IPS-NIHi7 (cell line): ENCODE measurements around the gene MYO18A.
"Not testable (repeated sequence)": the region's sequence is repeated elsewhere in the genome, so short reads cannot be mapped to it uniquely, and the experiment has no call there.

Experiments used
- DNase-seq: peaks from one replicate; pipeline ENCODE4 v3.0.0; 2012; ENCODE audit warnings: mixed read lengths; ENCODE audit errors: extremely low spot score

The MYO18A gene

DNA sequence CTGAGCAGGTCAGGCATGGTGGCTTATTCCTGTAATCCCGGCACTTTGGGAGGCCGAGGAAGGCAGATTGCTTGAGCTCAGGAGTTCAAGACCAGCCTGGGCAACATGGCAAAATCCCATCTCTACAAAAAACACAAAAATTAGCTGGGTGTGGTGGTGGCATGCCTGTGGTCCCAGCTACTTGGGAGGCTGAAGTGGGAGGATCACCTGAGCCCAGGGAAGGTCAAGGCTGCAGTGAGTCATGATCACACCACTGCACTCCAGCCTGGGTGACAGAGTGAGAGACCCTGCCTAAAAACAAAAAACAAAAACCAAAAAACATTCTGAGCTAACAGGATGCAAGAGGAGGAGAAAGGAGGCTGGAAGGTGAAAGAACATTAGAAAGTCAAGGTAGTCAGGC lies 33.0 kb downstream of the MYO18A start:
- DNase-seq: not testable (repeated sequence)

DNA sequence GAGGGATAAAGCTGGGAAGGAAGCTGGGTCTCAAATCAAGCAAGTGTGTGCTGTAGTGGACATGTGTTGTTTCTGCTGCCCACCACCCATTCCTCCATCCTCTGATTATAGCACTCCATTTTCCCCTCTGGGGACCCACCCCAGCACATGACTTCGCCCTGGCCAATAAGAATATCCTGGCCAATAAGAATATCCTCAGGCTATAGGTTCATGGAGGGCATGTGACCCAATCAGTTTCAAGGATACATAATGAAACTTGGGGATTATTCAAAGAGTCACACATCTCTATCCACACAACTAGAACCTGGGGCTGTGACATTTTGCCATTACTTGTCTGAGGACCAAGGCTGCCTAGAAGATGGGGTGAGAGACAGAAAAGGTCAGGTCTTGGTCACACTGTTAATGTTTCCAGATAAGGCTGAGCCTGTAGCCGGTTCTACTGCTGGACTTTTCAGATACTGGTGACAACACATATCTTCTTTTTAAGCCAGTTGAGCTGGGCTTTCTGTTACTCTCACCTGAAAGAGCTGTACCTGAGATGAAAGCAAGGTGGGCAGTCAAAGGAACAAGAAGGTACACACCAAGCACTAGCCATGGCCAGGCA lies 33.7 kb downstream of the MYO18A start:
- no peak for DNase-seq

DNA sequence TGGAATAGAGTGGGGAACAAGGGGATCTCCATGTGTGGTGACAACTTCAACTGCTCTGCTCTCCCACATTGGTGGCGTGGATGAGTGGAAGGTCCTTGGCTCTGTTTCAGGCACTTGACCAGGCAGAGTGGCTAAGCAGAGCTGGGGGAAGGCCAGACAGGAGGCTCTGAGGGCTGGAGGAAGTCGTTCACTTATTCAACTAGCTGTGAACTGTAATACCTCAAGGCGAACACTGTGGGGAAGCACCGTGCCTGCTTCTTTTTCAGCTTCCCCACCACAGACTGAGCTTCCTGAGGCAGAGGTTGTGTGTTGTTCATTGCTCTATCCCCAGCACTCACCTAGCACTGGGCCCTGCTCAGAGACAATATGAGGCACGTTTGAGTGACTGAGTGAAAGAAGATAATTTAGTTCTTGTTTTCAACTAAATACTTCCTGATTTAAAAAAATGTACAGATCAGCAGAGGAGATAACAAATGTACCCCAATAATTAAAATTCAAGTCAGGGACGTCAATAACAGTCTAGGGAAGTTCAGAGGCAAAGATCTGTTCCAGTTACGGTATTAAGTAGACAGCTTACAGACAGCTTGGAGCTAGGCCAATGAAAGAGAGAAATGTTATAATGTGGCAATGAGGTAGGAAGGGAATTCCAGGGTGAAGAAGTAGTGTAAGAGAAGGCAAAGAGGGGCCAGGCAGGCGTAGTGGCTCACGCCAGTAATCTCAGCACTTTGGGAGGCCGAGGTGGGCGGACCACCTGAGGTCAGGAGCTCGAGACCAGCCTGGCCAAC lies 34.7 kb downstream of the MYO18A start:
- DNase-seq: peak; percentile 73

DNA sequence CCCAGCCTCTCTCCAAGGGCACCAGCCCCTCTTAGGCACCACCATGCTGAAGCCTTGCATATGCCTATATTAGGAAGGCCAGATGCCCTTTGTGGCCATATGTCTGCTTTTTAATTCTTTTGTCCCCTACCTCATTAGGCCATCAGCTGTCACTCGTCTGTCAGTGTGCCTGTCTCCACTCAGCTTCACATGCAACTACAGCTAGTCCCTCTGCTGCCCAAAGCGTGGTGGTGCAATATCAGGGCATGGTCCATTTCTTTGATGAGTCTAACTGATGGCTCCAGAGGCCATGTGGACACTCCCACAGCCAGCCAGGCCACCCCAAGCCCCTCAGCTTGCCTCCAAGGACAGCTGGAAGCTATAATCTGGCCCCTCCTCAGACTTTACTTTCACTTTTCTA lies 36.3 kb downstream of the MYO18A start:
- DNase-seq: no peak

DNA sequence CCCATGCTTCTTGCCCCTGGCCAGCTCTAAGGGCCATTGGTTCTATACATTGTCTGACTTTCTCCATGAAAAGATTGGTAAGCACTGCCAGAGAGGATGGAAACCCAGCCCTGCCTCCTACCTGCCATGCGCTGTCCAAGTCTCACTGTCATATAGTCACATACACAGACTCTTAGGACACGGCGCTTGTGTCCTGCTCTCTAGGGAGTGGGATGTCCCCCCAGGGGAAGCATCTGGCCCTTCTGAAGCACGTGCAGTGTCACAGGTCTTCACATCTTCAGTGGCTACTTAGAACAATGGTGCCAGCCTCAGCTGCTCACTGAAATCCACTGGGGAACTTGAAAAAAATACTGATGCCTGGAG lies 38.7 kb downstream of the MYO18A start:
- no peak for DNase-seq

DNA sequence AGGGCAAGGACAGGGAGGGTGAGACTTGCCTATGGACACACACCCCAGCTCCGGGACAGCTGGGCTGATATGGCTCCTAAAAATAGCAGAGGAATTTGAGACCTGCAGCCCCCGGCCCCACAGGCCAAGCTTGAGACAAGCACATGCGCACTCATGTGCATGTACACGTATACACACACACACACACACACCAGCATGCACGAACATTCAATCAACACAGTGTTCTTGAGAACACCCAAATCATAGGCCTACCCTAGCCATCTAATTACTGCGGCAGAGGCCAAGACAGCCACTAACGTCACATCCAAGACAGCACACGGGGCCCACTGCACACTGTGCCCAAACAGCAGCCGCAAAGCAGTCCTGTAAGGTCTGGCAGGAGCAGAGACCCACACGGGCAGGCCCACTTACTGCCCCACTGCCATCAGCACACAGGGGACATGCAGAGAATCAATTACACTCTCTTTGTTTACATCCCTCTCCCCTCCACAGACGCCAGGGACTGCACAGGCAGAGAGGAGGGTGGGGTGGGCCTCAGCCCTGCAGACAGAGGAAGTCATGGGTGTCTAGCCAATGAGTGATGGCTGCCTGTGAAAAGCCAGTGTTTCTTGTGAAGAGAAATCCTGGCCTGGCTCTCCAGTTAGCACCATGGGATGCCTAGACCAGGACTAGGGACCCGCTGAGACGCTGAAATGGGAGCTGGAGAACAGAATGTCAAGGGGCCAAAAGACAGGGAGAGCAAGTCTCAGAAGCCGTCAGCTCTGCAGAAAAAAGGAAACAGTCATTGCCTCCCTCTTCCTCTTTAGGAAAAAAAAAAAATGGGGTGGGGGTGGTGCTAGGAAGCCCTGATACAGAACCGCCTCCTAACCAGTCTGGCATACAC lies 39.3 kb downstream of the MYO18A start:
- no peak for DNase-seq

DNA sequence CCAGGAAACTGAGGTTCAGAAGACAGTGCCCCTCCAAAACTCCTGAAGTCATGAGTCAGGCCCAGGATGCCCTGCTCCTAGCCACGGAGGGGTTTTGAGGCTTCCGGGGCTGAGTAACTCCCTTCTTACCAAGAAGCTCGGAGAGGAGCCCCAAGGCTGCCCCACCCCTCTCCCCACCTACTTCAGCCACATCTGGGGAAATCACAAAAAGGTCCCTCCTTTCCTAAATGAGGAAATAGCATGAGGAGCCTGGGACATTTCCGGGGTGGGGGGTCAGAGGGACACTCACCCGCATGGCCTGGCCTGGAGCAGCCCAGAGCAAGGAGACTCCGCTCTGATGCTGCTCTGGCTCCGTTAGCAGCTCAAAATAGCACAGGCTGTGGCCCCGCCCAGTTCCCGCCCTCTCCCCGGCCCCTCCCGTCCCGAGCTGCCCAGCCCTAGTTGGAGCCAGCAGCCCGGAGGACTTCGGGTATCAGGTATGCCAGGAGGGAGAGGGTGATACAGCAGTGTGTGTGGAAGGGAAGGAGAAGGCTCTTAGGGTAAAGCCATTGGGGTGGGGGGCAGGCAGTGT lies 40.1 kb downstream of the MYO18A start:
- DNase-seq: peak; percentile 81

DNA sequence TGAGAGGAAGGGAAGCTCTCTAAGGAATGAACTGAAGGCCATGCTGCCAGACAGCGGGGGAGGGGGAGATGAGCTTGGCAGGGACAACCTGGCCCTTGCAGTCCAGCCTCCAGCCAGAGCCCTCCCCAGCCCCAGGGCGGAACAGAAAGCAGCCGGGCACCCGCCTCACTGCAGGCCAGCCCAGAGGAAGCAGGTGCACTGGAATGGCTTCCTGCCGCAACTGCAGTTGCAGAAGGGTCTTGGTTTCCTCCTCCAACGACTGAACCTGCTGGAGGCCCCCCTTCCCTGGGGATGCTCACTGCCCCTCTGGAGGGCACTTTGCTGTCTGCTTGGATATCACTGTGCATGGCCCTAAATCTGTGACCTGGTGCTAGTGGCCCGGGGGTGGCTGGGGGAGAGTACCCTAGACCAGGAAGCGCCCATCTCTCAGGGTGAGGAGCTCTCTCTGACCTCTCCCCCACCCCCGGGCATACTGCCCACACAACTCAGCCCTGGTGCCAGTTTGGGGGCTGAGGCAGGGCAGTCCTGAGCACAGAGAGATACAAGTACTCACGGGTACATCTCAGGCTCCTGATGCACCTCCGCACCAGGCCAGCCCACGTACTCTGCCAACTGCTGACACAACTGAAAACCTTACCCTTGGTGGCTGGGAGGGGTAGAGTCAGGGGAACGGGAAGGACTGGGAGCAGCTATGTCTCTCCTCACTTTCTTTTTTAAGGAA lies 41.1 kb downstream of the MYO18A start:
- no peak for DNase-seq

DNA sequence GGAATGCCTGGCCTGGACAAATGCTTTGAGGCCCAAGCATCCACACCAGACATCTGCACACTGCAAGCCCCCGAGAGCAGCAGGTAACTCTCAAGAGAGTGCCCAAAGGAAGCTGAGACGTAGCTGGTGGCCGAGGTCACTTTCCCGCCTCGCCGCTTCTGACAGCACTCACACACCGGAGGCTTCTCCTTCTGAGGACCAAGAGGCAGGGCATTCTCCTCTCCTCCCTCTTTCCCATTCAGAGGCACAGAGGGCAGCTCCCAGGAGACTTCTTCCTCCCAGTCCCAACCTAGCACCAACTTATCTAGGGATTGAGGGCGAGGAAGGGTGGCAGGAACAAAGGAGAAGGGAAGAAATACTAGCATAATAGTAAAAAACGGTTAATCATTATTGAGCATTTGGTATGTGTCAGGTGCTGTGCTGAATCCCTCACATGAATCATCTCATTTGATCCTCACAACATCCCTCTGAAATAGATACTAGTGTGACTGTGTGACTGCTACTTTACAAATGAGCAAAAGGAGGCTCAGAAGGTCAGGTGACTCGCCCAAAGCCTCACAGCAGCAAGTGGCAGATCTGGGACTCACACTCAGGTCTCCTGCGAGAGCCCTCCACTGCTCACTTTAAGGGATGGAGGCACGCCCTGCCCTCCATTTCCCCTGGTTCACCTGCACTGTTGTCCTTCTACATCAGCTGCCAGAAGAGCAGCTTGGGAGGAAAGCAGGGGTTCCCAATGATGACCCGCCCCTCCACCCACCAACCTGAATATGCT lies 41.8 kb downstream of the MYO18A start:
- DNase-seq: no peak

DNA sequence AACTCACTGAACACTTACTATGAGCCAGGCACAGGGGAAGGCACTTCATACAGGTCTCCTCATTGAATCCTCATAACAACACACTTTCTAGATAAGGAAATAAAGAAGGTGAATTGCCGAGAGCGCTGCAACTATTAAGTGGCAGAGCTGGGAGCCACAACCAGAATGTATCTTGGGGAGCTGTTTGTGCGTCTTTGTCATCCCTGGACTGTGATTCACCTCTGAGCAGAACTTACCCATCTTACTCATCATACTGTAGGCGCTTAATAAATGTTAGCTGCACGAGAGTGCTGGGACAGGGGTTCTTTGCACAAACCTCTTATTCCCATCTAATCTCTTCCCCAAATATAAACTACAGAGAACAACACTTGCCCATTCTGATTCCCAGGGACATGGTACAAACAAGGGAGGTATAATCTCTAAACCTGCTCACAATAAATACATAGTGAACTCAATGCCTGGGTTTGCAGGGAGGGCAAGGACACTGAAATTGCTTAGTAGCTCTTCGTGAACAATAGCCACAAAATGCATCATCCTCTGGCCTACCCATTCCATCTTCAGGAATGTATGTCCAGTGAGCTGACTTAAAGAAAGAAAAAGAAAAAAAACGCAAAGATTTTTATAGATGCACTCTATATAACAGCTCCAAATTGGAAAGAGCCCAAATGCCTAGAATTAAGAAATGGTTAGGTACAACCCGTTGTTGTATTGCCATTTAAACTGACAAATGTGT lies 43.0 kb downstream of the MYO18A start:
- no peak for DNase-seq

DNA sequence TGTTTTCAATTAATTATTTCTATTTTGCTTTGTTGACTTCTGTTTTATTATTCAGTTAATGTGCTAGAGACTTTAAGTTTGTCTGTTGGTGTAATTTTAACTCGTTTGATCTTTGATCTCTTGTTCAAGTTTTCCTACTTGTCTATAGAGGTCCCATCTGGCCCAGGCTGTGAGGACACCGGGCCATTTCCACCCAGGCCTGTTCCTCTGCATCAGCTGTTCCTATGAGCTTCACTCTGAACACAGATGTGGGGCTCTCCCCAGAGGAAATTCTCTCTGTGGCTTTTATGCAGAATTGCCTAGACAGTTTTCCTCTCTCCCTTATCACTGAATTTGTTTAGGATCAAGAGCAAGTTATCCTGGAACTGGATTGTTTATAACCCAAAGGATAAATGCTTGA lies 44.7 kb downstream of the MYO18A start:
- DNase-seq: no peak

DNA sequence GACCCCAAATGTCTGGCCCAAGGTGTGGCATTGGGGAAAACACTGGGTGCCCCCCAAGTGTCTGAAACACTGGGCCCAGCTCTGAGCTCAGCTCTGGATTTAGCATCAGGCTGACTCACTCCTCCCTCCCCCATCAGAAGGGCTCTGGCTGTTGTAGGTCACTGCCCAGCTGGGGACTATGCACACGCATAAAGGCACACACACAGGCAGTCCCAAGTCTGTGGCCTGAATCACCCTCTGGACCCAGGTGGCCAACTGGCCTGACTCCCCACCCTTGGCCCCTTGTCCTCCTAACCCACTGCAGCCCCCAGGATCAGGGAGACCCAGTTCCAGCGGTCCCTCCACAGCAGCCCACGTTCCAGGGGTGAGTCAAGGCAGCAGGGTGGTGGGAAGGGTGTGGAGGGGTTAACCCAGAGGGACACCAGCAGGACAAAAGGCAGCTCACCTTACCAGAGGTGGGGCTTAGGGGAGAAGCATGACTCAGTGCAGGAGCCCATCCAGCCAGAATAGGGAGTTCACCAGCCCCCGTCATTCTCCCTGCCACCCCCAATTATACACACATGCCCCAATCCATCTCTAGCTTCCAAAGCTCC lies 47.0 kb downstream of the MYO18A start:
- peak; percentile 61 for DNase-seq

DNA sequence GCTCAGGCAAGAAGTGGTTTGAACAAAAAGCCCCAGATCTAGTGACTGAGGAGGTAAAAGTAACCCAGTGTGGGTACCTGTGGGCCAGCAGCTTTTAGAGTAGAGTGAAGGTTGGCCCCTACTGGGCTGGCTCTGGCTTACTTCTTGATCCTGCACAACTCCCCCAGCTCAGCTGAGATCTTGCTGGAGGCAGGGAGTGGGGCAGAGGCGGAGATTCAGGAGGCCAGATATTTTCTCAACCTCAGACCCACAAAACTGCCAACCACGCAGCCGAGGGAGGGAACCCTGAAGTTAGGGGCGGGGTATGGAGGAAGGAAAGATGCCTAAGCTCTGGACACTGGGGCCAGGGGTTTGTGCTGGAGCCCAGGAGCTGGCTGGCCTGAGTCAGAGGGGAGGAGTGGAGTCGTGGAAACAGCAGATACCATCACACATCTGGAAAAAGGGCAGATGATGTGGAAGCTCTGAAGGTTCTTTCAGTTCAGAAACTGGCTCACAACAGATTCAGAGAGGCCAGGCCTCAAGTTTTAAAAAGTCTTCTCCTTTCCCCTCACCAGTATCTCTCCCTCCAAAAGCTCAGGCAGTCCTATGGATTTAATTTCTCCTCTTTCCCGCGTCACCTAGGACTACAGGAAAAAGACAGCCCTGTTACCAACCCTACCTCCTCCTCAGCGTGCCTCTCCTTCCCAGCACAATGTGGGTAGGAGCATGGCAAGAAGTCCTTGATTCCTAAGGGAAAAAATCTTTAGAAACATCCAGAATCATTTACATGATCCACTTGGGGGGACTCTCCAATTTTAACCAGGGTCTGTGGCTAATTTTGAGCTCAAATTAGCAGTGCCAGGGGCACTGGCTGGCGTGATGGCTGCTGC lies 48.1 kb downstream of the MYO18A start:
- no peak for DNase-seq

DNA sequence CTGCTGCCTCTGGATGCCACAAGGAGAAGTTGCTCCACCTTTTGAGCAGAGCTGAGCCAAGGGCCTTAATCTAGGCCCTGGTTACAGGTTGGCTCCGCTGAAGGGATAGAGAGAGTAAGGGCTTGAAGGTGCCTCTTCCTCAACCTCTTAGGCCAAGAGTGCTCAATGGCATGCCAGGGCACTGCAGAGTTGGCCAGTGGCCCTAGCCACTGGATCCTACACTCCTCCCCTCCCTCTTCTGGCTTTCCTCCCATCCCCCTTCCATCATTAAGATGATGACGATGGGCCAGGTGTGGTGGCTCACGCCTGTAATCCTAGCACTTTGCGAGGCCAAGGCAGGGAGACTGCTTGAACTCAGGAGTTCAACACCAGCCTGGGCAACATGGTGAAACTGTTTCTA lies 50.5 kb downstream of the MYO18A start:
- no peak for DNase-seq

DNA sequence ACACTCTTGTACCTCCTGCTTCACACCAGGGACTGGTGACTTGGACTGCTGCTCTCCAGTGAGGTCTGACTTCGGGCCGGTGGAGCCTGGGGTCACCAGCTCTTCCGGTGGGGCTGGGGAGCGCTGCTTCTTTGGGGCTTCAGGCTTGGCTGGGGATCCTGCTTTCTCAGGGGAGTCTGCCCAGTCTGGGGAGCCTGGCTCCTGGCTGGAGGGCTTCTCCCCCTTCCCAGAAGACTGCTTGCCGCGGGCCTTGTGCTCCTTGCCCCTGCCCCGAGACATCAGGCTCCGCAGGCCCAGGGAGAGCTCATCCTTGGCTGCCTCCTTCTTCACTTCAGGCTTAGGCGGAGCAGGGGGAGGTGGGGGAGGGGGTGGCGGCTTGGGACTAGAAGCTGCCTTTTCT lies 52.4 kb downstream of the MYO18A start:
- DNase-seq: no peak

DNA sequence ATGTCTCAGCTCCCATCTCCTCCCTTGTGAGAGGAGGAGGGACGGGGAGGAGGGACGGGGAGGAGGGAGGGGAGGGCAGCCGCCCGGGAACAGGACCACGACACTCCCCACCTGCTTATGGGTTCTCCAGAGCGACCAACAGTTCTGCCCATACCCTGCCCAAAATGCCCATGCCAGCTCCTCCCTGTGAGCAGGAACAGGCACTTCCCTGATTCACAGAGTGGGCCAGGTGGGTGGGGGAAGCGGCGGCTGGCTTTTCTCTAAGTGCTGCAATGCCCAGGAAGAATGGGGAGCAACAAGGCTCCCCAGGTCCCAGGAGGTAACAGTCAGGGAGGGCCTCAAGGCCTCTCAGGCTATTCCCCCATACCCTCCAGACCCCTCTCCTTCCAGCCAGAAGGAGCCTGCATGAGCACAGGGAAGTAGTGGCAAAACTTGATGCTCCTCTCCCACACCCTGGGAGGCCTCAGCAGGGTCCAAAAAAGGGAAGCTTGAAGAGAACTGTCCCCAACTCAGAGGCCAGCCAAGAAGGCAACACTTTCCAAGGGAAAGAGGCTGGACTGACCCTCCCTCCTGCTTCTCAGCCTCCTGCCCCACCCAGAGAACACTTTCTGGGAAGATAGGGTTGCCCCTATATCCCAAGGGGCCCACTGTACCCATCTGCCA lies 53.8 kb downstream of the MYO18A start:
- no peak for DNase-seq

DNA sequence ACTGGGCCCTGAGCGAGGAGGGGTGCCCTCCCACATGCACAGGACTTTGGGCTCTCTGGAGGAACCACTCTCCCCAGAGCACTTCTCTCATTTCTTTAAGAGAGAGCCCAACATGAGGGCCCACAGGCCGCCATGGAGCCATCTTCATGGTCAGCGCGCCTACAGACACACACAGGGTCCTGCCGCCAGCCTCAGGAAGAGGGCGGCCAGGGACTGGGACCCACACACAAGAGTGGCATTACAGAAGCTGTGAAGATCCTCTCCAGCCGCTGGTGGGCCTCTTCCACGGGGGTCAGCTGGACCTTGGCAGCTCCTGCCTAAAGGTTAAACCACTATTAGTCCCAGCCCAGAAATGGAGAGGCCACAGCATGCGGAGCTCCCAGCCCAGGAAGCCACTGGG lies 54.5 kb downstream of the MYO18A start:
- DNase-seq: no peak

DNA sequence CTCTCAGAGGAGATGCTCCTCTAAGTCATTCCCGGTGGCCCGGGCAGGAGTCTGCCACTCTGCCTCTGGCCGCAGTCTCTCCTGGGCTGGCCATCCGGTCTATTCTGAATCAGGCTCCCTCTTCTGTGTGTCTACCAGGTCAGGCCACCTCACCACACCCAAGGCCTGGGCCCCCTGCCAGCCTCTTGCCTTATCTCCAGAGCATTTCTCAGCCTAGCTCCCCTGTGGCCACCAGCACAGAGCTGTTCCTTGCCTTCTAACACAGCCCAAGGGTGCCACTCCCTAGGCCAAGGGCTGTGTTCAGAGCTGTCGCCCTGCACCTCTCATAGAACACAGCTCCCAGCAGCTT lies 55.3 kb downstream of the MYO18A start:
- no peak for DNase-seq
